ENCODE data around the gene LEKR1.
A peak's percentile ranks its signal among the peaks of the same experiment; 100 is the strongest.

The LEKR1 gene

DNA sequence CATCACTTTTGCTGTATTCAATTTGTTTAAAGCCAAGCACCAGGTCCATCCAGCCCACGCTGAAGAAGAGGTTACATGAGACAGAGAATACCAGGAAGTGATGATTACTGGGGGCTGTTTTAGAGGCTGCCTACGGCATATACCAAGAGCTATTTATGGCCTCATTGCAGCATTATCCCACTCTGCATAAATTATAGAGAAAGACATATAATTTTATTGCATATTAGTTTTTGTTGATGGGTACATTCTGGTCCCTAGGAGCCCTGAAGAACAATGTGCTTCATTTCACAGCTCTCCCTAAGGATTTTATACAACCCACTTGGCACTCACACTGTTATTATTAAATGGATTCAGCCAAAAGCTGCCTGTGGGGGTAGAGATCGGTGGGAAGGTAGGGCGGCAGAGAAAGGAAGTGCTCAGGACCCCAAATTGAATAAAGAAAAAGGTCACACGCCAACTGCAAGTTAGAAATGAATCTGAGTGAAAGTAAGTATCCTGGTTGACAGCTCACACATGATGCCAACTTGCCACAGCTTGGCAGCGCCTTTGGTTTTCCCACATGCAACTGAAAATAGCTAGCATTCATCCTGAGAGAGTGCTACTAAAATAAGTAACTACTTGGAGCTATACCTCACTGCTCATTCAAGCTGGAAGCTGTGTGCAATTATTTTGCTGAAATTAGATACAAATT lies 260.1 kb downstream of the LEKR1 start:
- DNase-seq = no peak
- Histone ChIP-seq H4K8ac (ENCODE audit: low read length) (no peak overlapping the region), H3K9me3 (ENCODE audit: control insufficient read depth, low read length) (no peaks in the 10 kb centered on the region), H2AK5ac (ENCODE audit: low read length, severe bottlenecking) (peak overlapping the region; percentile 65), H2BK120ac (ENCODE audit: low read depth, low read length) (no peak overlapping the region), H3K4me3 (ENCODE audit: insufficient read depth in 1 of 2, low read depth in 1 of 2, low read length in 2 of 2) (no peak overlapping the region), H3K4me1 (ENCODE audit: control insufficient read depth, insufficient read depth, low read depth, low read length) (peaks cover 22% of the 10 kb centered on the region), H3K4ac (ENCODE audit: low read depth in 1 of 2, low read length in 2 of 2) (no peak overlapping the region), H3K18ac (ENCODE audit: low read depth in 1 of 2, low read length in 2 of 2) (no peak overlapping the region), H3K14ac (ENCODE audit: low read length in 2 of 2) (no peak overlapping the region), H2BK15ac (ENCODE audit: low read depth, poor library complexity, severe bottlenecking) (no peak overlapping the region), H4K91ac (ENCODE audit: low read length) (no peak overlapping the region), H3K27ac (ENCODE audit: low read length, poor library complexity, severe bottlenecking) (no peak overlapping the region), H3K23ac (ENCODE audit: low read length in 2 of 2) (no peak overlapping the region), H2AFZ (ENCODE audit: low read depth, low read length) (no peak overlapping the region), H3K79me1 (replicated peaks; ENCODE audit: low read length, poor library complexity, severe bottlenecking) (peaks cover 2% of the 10 kb centered on the region), H3K27me3 (ENCODE audit: control insufficient read depth in 1 of 2, insufficient read depth in 1 of 2, low read length in 2 of 2) (no peaks in the 10 kb centered on the region), H2BK12ac (ENCODE audit: low read length in 2 of 2) (no peak overlapping the region), H2BK5ac (ENCODE audit: low read depth, low read length, poor library complexity, severe bottlenecking) (no peak overlapping the region), H3K9ac (ENCODE audit: low read length) (no peak overlapping the region), H3K36me3 (ENCODE audit: control insufficient read depth in 1 of 2, insufficient read depth in 2 of 2, low read depth in 1 of 2, low read length in 2 of 2) (no peaks in the 10 kb centered on the region), H3K4me2 (ENCODE audit: low read length, poor library complexity, severe bottlenecking) (no peak overlapping the region)
- WGBS = 94% methylated on average over 4 of the region's 6 CpGs

DNA sequence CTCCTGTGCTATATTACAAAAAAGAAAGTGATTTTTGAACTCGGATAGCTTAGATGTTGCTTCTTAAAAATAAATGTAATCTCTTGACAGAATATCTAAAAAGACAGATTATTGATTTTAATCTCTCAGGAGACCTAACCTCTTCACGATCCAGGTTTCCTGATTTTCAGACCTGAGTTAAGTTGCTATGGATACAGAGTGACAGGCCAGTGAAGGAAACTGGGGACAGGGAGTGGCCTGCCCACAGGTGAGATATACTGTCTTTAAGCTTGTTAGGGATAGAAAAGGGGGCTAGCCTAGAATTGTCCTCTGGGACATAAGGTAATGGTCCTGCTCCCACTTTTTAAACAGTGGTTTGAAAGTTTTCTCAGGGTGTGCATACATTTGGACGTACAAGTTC lies 260.6 kb downstream of the LEKR1 start:
- H3K27me3 ChIP-seq (ENCODE audit: control insufficient read depth in 1 of 2, insufficient read depth in 1 of 2, low read length in 2 of 2) = no peaks in the 10 kb centered on the region
- H3K4me1 ChIP-seq (ENCODE audit: control insufficient read depth, insufficient read depth, low read depth, low read length) = peaks cover 22% of the 10 kb centered on the region
- no peaks in the 10 kb centered on the region for H3K9me3 ChIP-seq (ENCODE audit: control insufficient read depth, low read length)
- H4K8ac ChIP-seq (ENCODE audit: low read length) = no peak overlapping the region
- H3K18ac ChIP-seq (ENCODE audit: low read depth in 1 of 2, low read length in 2 of 2) = no peak overlapping the region
- no peak overlapping the region for H3K4ac ChIP-seq (ENCODE audit: low read depth in 1 of 2, low read length in 2 of 2)
- no peak overlapping the region for H3K27ac ChIP-seq (ENCODE audit: low read length, poor library complexity, severe bottlenecking)
- no peak overlapping the region for H3K4me2 ChIP-seq (ENCODE audit: low read length, poor library complexity, severe bottlenecking)
- no peaks in the 10 kb centered on the region for H3K36me3 ChIP-seq (ENCODE audit: control insufficient read depth in 1 of 2, insufficient read depth in 2 of 2, low read depth in 1 of 2, low read length in 2 of 2)
- 93% methylated on average over 1 of the region's 3 CpGs for WGBS
- no peak overlapping the region for H2BK15ac ChIP-seq (ENCODE audit: low read depth, poor library complexity, severe bottlenecking)
- H3K4me3 ChIP-seq (ENCODE audit: insufficient read depth in 1 of 2, low read depth in 1 of 2, low read length in 2 of 2) = no peak overlapping the region
- H2AFZ ChIP-seq (ENCODE audit: low read depth, low read length) = no peak overlapping the region
- no peak overlapping the region for H4K91ac ChIP-seq (ENCODE audit: low read length)
- peak overlapping the region; percentile 95 for H3K9ac ChIP-seq (ENCODE audit: low read length)
- H2BK5ac ChIP-seq (ENCODE audit: low read depth, low read length, poor library complexity, severe bottlenecking) = no peak overlapping the region
- no peak overlapping the region for H2BK120ac ChIP-seq (ENCODE audit: low read depth, low read length)
- H3K14ac ChIP-seq (ENCODE audit: low read length in 2 of 2) = no peak overlapping the region
- H2AK5ac ChIP-seq (ENCODE audit: low read length, severe bottlenecking) = peak overlapping the region; percentile 11
- no peak overlapping the region for H2BK12ac ChIP-seq (ENCODE audit: low read length in 2 of 2)
- DNase-seq = no peak
- H3K23ac ChIP-seq (ENCODE audit: low read length in 2 of 2) = no peak overlapping the region
- peaks cover 2% of the 10 kb centered on the region for H3K79me1 ChIP-seq (replicated peaks; ENCODE audit: low read length, poor library complexity, severe bottlenecking)

DNA sequence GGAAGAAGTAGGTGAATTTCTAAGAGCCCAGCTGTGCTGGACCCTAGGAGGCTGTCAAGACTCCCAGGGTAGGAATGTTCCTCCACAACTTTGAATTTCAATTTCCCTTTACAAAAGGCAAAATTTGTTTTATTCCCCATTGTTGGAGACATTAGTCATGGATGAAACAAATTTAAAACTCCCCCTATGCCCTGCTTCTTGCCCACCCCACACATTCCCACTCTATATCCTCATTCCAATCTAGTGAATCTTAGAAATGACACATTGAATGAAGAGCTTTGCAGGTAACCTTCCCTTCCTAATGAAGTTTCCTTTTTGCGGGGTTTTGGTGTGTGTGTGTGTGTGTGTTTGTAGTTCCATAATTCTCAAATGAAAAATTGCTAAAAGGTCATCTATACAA lies 261.2 kb downstream of the LEKR1 start:
- Histone ChIP-seq H3K27me3 (ENCODE audit: control insufficient read depth in 1 of 2, insufficient read depth in 1 of 2, low read length in 2 of 2) (no peaks in the 10 kb centered on the region), H3K4ac (ENCODE audit: low read depth in 1 of 2, low read length in 2 of 2) (no peak overlapping the region), H2AK5ac (ENCODE audit: low read length, severe bottlenecking) (no peak overlapping the region), H3K23ac (ENCODE audit: low read length in 2 of 2) (no peak overlapping the region), H3K4me2 (ENCODE audit: low read length, poor library complexity, severe bottlenecking) (no peak overlapping the region), H4K8ac (ENCODE audit: low read length) (no peak overlapping the region), H3K36me3 (ENCODE audit: control insufficient read depth in 1 of 2, insufficient read depth in 2 of 2, low read depth in 1 of 2, low read length in 2 of 2) (no peaks in the 10 kb centered on the region), H3K14ac (ENCODE audit: low read length in 2 of 2) (no peak overlapping the region), H2BK120ac (ENCODE audit: low read depth, low read length) (no peak overlapping the region), H3K79me1 (replicated peaks; ENCODE audit: low read length, poor library complexity, severe bottlenecking) (peaks cover 2% of the 10 kb centered on the region), H2BK12ac (ENCODE audit: low read length in 2 of 2) (no peak overlapping the region), H2AFZ (ENCODE audit: low read depth, low read length) (no peak overlapping the region), H3K9ac (ENCODE audit: low read length) (peak overlapping the region; percentile 95), H2BK5ac (ENCODE audit: low read depth, low read length, poor library complexity, severe bottlenecking) (no peak overlapping the region), H4K91ac (ENCODE audit: low read length) (no peak overlapping the region), H3K9me3 (ENCODE audit: control insufficient read depth, low read length) (no peaks in the 10 kb centered on the region), H3K4me1 (ENCODE audit: control insufficient read depth, insufficient read depth, low read depth, low read length) (peaks cover 16% of the 10 kb centered on the region), H3K18ac (ENCODE audit: low read depth in 1 of 2, low read length in 2 of 2) (no peak overlapping the region), H3K4me3 (ENCODE audit: insufficient read depth in 1 of 2, low read depth in 1 of 2, low read length in 2 of 2) (peak overlapping the region in 1 of 2 experiments; percentile 78), H3K27ac (ENCODE audit: low read length, poor library complexity, severe bottlenecking) (peak overlapping the region; percentile 41), H2BK15ac (ENCODE audit: low read depth, poor library complexity, severe bottlenecking) (no peak overlapping the region)
- no CpG with 5 or more reads among the region's 1 CpG for WGBS
- no peak for DNase-seq

GRCh38 chr3:157087780-157088600 lies 261.8 kb downstream of the LEKR1 start:
- Histone ChIP-seq H2BK12ac (ENCODE audit: low read length in 2 of 2) (peak overlapping the region in 1 of 2 experiments; percentile 56), H3K4me1 (ENCODE audit: control insufficient read depth, insufficient read depth, low read depth, low read length) (peaks cover 12% of the 10 kb centered on the region), H4K8ac (ENCODE audit: low read length) (peak overlapping the region; percentile 69), H3K79me1 (replicated peaks; ENCODE audit: low read length, poor library complexity, severe bottlenecking) (peaks cover 2% of the 10 kb centered on the region), H2BK15ac (ENCODE audit: low read depth, poor library complexity, severe bottlenecking) (peak overlapping the region; percentile 96), H2AFZ (ENCODE audit: low read depth, low read length) (no peak overlapping the region), H4K91ac (ENCODE audit: low read length) (no peak overlapping the region), H2AK5ac (ENCODE audit: low read length, severe bottlenecking) (peak overlapping the region; percentile 94), H3K18ac (ENCODE audit: low read depth in 1 of 2, low read length in 2 of 2) (peak overlapping the region; percentile 69 to 72), H3K27ac (ENCODE audit: low read length, poor library complexity, severe bottlenecking) (peak overlapping the region; percentile 99), H2BK5ac (ENCODE audit: low read depth, low read length, poor library complexity, severe bottlenecking) (peak overlapping the region; percentile 33), H3K4ac (ENCODE audit: low read depth in 1 of 2, low read length in 2 of 2) (peak overlapping the region in 1 of 2 experiments; percentile 40), H3K27me3 (ENCODE audit: control insufficient read depth in 1 of 2, insufficient read depth in 1 of 2, low read length in 2 of 2) (no peaks in the 10 kb centered on the region), H3K4me3 (ENCODE audit: insufficient read depth in 1 of 2, low read depth in 1 of 2, low read length in 2 of 2) (peak overlapping the region in 1 of 2 experiments; percentile 78), H3K9me3 (ENCODE audit: control insufficient read depth, low read length) (no peaks in the 10 kb centered on the region), H3K36me3 (ENCODE audit: control insufficient read depth in 1 of 2, insufficient read depth in 2 of 2, low read depth in 1 of 2, low read length in 2 of 2) (no peaks in the 10 kb centered on the region), H3K9ac (ENCODE audit: low read length) (peak overlapping the region; percentile 95), H2BK120ac (ENCODE audit: low read depth, low read length) (peak overlapping the region; percentile 12), H3K23ac (ENCODE audit: low read length in 2 of 2) (no peak overlapping the region), H3K4me2 (ENCODE audit: low read length, poor library complexity, severe bottlenecking) (peak overlapping the region; percentile 52), H3K14ac (ENCODE audit: low read length in 2 of 2) (no peak overlapping the region)
- WGBS = 47% methylated on average over 11 of the region's 13 CpGs
- no peak for DNase-seq

Measured in mesenchymal stem cell (in vitro differentiated cells and primary cell).